ENCODE measurements around the gene TCERG1L.

GRCh38 chr10:131074682-131075081 is 236.8 kb downstream of the TCERG1L start:
- no peak for TF ChIP-seq CTCF (conservative IDR thresholded peaks at IDR 0.05; ENCODE audit: low read length)
- TF ChIP-seq EZH2phosphoT487 (IDR thresholded peaks at IDR 0.05; ENCODE audit: borderline replicate concordance): no peak
